ENCODE results near the gene R3HDM2. TPM values are rescaled to one million over a fixed set of nuclear protein-coding genes. Genes with fewer than 3 reads are reported as not detected.

The R3HDM2 gene
- total and polyA plus RNA-seq, 2 of the 13 experiments (the other 11 are each of a cell fraction or from before 2014, with no cell fraction given): 11.1 to 23.5 TPM

DNA sequence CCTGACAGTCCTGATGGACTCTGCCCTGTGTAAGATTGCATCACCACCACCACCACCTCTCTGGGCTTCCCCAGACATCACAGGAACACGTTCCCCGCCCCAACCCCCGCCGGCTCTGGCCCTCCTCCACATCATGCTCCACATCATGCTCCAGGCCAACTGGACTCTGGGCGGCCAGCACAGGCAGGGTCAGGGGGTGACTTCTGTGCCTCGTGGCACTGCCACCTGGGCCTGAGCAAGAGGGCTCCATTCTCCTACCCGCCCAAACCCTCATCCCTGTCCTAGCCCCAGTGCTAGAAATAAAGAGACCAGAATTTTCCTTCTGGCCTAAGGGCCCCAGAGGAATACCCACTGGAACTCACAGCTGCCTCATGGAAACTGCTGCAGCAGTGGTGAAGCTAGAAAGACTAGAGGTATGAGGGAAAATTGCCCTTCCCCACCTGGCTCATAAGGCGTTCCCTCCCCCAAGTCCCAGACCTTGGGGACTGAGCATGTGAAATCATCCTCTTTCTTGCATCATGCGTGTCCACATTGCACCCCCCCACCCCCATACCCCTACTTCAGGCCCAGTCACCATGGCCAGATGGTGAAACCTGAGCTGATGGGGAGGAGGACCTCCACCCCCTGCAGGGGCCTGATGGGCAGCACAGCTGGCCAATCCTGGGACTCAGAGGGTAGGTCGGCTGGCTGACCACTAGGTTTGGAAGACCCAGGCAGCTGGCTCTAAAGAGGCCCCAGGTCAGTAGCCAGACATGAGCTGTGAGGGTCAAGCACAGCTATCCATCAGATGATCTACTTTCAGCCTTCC, 23.9 kb upstream of the R3HDM2 start, which contains the start of gene INHBE (continued):
- TF ChIP-seq HOXA3 (CRISPR knock-in tag; IDR thresholded peaks at IDR 0.05) (peak; percentile 89), TEAD3 (CRISPR knock-in tag; optimal IDR thresholded peaks at IDR 0.05; ENCODE audit: borderline replicate concordance) (peak; percentile 79), TAF1 (CRISPR knock-in tag; IDR thresholded peaks at IDR 0.05) (peak; percentile 64; the same call in 1 of the 2 replicates), ZNF546 (CRISPR knock-in tag; conservative IDR thresholded peaks at IDR 0.05) (peak; percentile 65; the same call in 1 of the 2 replicates), ZNF143 (CRISPR knock-in tag; IDR thresholded peaks at IDR 0.05) (peak; percentile 3; the same call in 1 of the 2 replicates), CBFB (CRISPR knock-in tag; IDR thresholded peaks at IDR 0.05) (peak; percentile 28; the same call in 1 of the 2 replicates), ZNF644 (CRISPR knock-in tag; IDR thresholded peaks at IDR 0.05; ENCODE audit: low read depth) (peak; percentile 81), SP5 (CRISPR knock-in tag; IDR thresholded peaks at IDR 0.05; ENCODE audit: borderline replicate concordance, low read depth) (peak; percentile 97), MAZ (IDR thresholded peaks at IDR 0.05; ENCODE audit: borderline replicate concordance, low read depth, low read length) (peak; percentile 80), MAZ (CRISPR knock-in tag; IDR thresholded peaks at IDR 0.05; ENCODE audit: low read depth) (peak; percentile 19; the same call in 1 of the 2 replicates), ZNF703 (CRISPR knock-in tag; IDR thresholded peaks at IDR 0.05; ENCODE audit: borderline replicate concordance) (peak; percentile 68; the same call in 1 of the 2 replicates)
- TF ChIP-seq, protein P1, sequence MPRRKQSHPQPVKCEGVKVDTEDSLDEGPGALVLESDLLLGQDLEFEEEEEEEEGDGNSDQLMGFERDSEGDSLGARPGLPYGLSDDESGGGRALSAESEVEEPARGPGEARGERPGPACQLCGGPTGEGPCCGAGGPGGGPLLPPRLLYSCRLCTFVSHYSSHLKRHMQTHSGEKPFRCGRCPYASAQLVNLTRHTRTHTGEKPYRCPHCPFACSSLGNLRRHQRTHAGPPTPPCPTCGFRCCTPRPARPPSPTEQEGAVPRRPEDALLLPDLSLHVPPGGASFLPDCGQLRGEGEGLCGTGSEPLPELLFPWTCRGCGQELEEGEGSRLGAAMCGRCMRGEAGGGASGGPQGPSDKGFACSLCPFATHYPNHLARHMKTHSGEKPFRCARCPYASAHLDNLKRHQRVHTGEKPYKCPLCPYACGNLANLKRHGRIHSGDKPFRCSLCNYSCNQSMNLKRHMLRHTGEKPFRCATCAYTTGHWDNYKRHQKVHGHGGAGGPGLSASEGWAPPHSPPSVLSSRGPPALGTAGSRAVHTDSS (CRISPR knock-in tag; conservative IDR thresholded peaks at IDR 0.05): no peak
- TF ChIP-seq, protein P2, sequence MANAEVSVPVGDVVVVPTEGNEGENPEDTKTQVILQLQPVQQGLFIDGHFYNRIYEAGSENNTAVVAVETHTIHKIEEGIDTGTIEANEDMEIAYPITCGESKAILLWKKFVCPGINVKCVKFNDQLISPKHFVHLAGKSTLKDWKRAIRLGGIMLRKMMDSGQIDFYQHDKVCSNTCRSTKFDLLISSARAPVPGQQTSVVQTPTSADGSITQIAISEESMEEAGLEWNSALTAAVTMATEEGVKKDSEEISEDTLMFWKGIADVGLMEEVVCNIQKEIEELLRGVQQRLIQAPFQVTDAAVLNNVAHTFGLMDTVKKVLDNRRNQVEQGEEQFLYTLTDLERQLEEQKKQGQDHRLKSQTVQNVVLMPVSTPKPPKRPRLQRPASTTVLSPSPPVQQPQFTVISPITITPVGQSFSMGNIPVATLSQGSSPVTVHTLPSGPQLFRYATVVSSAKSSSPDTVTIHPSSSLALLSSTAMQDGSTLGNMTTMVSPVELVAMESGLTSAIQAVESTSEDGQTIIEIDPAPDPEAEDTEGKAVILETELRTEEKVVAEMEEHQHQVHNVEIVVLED (CRISPR knock-in tag; IDR thresholded peaks at IDR 0.05; ENCODE audit: borderline replicate concordance): peak; percentile 47; the same call in 1 of the 2 replicates
- TF ChIP-seq, protein P3, sequence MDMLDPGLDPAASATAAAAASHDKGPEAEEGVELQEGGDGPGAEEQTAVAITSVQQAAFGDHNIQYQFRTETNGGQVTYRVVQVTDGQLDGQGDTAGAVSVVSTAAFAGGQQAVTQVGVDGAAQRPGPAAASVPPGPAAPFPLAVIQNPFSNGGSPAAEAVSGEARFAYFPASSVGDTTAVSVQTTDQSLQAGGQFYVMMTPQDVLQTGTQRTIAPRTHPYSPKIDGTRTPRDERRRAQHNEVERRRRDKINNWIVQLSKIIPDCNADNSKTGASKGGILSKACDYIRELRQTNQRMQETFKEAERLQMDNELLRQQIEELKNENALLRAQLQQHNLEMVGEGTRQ (IDR thresholded peaks at IDR 0.05; ENCODE audit: low read depth, low read length): no peak
- TF ChIP-seq, protein P3 (CRISPR knock-in tag; IDR thresholded peaks at IDR 0.05; ENCODE audit: borderline replicate concordance): no peak; the same call in 1 of the 2 replicates
- TF ChIP-seq, protein P4, sequence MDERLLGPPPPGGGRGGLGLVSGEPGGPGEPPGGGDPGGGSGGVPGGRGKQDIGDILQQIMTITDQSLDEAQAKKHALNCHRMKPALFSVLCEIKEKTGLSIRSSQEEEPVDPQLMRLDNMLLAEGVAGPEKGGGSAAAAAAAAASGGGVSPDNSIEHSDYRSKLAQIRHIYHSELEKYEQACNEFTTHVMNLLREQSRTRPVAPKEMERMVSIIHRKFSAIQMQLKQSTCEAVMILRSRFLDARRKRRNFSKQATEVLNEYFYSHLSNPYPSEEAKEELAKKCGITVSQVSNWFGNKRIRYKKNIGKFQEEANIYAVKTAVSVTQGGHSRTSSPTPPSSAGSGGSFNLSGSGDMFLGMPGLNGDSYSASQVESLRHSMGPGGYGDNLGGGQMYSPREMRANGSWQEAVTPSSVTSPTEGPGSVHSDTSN (CRISPR knock-in tag; IDR thresholded peaks at IDR 0.05): peak; percentile 96
- TF ChIP-seq, protein P5, sequence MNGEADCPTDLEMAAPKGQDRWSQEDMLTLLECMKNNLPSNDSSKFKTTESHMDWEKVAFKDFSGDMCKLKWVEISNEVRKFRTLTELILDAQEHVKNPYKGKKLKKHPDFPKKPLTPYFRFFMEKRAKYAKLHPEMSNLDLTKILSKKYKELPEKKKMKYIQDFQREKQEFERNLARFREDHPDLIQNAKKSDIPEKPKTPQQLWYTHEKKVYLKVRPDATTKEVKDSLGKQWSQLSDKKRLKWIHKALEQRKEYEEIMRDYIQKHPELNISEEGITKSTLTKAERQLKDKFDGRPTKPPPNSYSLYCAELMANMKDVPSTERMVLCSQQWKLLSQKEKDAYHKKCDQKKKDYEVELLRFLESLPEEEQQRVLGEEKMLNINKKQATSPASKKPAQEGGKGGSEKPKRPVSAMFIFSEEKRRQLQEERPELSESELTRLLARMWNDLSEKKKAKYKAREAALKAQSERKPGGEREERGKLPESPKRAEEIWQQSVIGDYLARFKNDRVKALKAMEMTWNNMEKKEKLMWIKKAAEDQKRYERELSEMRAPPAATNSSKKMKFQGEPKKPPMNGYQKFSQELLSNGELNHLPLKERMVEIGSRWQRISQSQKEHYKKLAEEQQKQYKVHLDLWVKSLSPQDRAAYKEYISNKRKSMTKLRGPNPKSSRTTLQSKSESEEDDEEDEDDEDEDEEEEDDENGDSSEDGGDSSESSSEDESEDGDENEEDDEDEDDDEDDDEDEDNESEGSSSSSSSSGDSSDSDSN (CRISPR knock-in tag; IDR thresholded peaks at IDR 0.05): peak; percentile 76
- TF ChIP-seq, protein P6, sequence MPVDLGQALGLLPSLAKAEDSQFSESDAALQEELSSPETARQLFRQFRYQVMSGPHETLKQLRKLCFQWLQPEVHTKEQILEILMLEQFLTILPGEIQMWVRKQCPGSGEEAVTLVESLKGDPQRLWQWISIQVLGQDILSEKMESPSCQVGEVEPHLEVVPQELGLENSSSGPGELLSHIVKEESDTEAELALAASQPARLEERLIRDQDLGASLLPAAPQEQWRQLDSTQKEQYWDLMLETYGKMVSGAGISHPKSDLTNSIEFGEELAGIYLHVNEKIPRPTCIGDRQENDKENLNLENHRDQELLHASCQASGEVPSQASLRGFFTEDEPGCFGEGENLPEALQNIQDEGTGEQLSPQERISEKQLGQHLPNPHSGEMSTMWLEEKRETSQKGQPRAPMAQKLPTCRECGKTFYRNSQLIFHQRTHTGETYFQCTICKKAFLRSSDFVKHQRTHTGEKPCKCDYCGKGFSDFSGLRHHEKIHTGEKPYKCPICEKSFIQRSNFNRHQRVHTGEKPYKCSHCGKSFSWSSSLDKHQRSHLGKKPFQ (CRISPR knock-in tag; IDR thresholded peaks at IDR 0.05; ENCODE audit: insufficient replicate concordance): peak; percentile 63
